Erythroblast (primary cell): Measurements from ENCODE around the gene AMY1B.
"Not testable (repeated sequence)": the region's sequence is repeated elsewhere in the genome, so short reads cannot be mapped to it uniquely, and the experiment has no call there.

ENCODE experiments used
- GATA1 ChIP-seq: IDR thresholded peaks from 2 replicates; pipeline ENCODE4 v1.6.1; 2011; ENCODE audit warnings: low read depth, mild to moderate bottlenecking, control low read depth, low read length, moderate library complexity
- POLR2A ChIP-seq: IDR thresholded peaks from 2 replicates; pipeline ENCODE4 v1.6.1; 2011; ENCODE audit warnings: mild to moderate bottlenecking, low read length

DNA sequence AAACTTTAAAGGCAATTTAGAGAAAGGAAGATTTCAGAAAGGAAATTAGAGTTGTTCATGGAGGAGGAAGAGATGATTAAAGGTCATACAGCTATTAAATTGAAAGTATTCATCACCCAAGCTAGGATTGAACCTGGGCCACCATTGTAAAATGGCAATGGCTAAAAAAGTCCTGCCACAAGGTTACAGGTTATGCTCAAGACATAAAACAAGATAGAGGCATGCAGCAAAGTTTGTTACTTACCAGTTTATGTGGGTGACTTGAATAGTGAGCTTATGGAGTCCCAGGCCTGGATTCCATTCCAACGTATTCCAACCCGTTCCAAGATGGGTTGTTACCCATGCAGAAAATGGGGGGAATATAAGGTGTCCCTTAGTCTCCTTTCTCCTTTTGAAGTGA, 25.5 kb upstream of the AMY1B start:
- TF ChIP-seq POLR2A, GATA1: not testable (repeated sequence)
